AG09309 (cell line): ENCODE measurements around the gene ZNHIT1.
"Not testable (repeated sequence)": the region's sequence is repeated elsewhere in the genome, so short reads cannot be mapped to it uniquely, and the experiment has no call there.

ENCODE experiments used
- DNase-seq: peaks from one replicate; pipeline ENCODE4 v3.0.0-alpha.2; 2010; ENCODE audit warnings: low read depth
- H3K4me3 ChIP-seq: 2 replicates; pipeline ENCODE4 v1.5.1; 2011; ENCODE audit warnings: mild to moderate bottlenecking, low read depth, low read length, moderate library complexity; ENCODE audit not compliant: control insufficient read depth
- TF ChIP-seq, protein P1 (sequence below): IDR thresholded peaks from 2 replicates; pipeline ENCODE4 v1.5.1; 2011; ENCODE audit warnings: mild to moderate bottlenecking, low read depth, low read length, inconsistent platforms; ENCODE audit not compliant: insufficient read depth, control insufficient read depth; ENCODE audit errors: missing control alignments

ZNHIT1 gene

DNA sequence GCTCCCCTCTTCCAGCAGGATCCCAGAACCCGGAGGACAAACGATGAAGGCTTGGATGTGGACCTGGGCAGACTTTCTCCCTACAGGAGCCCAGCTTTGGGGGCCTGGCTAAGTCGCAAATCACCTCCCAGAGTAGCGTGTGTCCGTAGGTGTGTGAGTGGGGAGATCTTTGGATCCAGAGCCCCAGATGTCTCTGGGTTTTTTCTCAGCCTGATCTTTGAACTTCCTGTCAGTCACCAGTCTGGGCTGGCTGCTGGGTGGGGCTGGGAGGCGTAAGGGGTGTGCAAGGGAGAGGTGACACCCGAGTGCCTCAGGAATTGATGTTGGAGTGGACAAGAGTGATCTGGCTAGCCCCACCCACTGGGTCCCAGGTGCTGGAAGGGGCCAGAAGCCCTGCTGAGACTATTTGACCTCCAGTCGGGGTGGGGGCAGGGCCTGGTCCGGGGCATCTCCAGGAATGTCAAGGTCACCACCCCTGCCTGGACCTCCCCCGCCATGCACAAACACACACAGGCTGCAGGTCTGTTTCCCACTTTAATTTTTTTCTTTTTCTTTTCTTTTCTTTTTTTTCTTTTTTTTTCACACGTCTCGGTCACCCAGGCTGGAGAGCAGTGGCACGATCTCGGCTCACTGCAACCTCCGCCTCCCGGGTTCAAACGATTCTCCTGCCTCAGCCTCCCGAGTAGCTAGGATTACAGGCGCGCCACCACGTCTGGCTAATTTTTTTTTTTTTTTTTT lies 16.9 kb upstream of the ZNHIT1 start, which contains the start of gene MOGAT3:
TSS of gene MOGAT3 (minus strand) at position 175 of the 738 bp plus-strand sequence. CDS start 182 bp downstream, outside the sequence.
- TF ChIP-seq, protein P1, sequence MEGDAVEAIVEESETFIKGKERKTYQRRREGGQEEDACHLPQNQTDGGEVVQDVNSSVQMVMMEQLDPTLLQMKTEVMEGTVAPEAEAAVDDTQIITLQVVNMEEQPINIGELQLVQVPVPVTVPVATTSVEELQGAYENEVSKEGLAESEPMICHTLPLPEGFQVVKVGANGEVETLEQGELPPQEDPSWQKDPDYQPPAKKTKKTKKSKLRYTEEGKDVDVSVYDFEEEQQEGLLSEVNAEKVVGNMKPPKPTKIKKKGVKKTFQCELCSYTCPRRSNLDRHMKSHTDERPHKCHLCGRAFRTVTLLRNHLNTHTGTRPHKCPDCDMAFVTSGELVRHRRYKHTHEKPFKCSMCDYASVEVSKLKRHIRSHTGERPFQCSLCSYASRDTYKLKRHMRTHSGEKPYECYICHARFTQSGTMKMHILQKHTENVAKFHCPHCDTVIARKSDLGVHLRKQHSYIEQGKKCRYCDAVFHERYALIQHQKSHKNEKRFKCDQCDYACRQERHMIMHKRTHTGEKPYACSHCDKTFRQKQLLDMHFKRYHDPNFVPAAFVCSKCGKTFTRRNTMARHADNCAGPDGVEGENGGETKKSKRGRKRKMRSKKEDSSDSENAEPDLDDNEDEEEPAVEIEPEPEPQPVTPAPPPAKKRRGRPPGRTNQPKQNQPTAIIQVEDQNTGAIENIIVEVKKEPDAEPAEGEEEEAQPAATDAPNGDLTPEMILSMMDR: no peak
- no peak for DNase-seq
- H3K4me3 ChIP-seq: no peak within 1 kb of the TSS; the same call in 1 of the 2 replicates

- no peak for DNase-seq
- TF ChIP-seq, protein P1: no peak
- no peak overlapping the region; the same call in 1 of the 2 replicates for H3K4me3 ChIP-seq
These were observed 16.0 kb upstream of the ZNHIT1 start for GRCh38 chr7:101201695-101202602.

DNA sequence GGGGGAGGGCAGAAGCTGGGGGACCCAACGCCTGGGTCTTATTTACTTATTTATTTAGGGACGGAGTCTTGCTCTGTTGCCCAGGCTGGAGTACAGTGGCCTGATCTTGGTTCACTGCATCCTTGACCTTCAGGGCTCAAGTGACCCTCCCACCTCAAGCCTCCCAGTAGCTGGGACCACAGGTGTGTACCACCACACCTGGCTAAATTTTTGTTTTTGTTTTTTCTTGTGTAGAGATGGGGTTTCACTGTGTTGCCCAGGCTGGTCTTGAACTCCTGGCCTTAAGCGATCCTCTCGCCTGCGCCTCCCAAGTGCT lies 15.4 kb upstream of the ZNHIT1 start:
- TF ChIP-seq, protein P1: no peak
- DNase-seq: no peak
- H3K4me3 ChIP-seq: no peak overlapping the region

DNA sequence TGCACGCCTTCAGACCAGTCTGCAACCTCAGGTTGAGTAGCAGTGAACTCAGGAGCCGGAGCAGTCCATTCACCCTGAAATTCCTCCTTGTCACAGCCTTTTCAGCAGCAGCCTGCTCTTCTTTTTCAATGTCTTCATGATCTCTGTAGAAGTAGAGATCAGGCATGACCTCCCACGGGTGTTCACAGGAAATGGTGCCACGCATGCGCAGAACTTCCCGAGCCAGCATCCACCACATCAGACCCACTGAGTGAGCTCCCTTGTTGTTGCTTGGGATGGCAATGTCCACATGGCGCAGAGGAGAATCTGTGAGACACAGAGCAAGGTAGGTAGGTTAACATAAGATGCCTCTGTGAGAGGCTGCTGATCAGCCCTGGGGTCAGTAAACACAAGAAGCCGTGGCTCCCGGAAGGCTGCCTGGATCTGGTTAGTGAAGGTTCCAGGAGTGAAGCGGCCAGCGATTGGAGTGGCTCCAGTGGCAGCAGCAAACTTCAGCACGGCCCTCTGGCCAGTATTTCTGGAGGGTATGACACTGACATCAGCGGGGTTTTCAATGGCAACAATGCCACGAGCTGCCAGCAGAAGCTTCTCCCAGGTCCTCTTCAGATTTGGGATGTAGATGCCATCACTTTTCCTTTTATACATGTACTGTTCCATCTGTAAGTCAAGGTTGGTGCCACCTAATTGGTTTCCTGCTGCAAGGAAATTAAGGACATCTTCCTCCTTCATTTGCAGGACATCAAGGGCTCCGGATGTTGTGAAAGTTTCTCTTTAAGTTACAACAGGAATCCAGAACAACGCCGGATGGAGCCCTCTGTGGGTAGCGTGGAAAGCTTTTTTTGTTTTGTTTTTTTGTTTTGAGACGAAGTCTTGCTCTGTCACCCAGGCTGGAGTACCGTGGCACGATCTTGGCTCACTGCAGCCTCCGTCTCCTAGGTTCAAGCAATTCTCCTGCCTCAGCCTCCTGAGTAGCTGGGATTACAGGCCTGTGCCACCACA lies 13.9 kb upstream of the ZNHIT1 start:
- not testable (repeated sequence) for H3K4me3 ChIP-seq, DNase-seq

DNA sequence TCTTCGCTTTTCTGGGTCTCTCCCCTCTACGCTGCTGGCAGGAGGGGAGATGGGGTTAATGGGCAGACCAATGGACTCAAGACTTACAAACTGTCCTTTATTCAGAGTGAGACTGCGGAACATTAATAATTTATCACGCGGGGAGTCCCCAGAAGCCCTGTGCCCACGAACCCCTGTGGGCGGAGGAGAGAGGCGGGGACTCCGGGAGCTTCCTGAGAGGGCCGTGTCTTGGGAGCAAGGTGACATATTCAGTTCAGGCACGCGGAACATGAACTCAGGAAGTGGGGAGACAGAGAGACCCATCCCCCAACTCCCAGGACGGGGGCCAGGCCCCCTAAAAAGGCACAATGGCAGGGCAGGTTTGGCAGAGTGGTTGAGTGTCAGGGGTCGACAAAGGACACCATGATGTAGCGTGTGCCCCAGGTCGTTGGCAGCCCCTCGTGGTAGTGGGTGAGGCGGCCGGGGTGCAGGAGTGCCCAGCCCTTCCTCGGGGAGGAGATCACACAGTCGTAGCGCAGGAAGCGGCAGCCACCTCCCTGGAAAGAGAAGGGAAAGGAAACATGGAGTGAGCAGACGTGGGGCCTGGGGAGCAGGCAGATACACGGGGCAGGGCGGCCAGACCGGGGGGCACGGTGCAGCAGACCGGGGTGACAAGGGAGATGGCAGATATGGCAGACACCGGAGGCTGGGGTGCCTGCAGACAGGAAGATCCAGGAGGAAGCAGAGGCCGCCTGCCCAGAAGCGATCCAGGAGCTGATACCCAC lies 11.9 kb upstream of the ZNHIT1 start:
- H3K4me3 ChIP-seq: no peak overlapping the region
- DNase-seq: no peak
- TF ChIP-seq, protein P1: no peak

DNA sequence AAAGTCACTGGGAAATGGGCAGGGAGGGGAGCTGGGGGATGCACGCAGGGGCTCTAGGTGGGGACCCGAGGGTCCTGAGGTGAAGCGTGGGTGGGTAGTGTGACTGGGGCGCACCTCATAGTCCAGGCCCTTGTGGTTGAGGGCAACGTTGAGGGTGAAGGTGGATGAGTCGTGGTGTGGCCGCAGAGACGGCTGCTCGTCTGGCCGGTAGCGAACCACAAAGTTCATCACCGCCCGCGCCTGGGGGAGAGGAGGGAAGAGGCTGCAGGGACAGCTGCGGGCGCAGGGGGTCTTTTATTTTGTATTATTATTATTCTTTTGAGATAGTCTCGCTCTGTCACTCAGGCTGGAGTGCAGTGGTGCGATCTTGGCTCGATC lies 11.3 kb upstream of the ZNHIT1 start:
- H3K4me3 ChIP-seq: no peak overlapping the region
- no peak for DNase-seq
- TF ChIP-seq, protein P1: no peak
